ENCODE measurements around the gene PDZRN3. TPM values are rescaled to one million over a fixed set of nuclear protein-coding genes. Genes with fewer than 3 reads are reported as not detected.

PDZRN3 gene
- total RNA-seq, 1 experiment from 2014 or later = 0.17 TPM

DNA sequence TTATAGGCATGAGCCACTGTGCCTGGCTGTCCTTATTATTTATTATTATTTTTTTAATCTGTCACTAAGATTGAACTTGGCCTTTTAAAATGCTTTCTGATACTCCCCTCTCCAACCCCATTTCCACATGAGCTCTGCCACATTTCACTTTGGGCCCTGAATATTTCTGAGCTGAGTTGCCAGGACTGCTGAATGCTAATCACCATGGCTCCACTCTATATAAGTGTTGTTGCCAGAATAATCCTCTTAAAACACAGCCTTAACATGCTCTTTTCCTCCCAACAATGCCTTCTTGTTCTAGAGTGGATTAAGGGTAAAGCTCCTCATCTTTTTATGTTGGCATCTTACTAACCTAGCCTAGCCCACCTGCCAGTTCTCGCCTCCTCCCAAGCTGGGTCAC is 124.4 kb downstream of the PDZRN3 start:
- Histone ChIP-seq H3K9ac (ENCODE audit: low read length) (no peak overlapping the region), H3K79me2 (ENCODE audit: insufficient read depth, low read length) (no peaks in the 10 kb centered on the region), H3K27me3 (ENCODE audit: insufficient read depth, low read length) (peaks cover 8% of the 10 kb centered on the region; the same call in 1 of the 2 replicates), H3K9me2 (ENCODE audit: insufficient read depth) (no peaks in the 10 kb centered on the region), H3K4me2 (ENCODE audit: low read length) (no peak overlapping the region), H3K36me3 (ENCODE audit: control insufficient read depth in 1 of 2, insufficient read depth in 2 of 2, low read length in 2 of 2) (no peaks in the 10 kb centered on the region), H4K20me1 (ENCODE audit: insufficient read depth) (no peaks in the 10 kb centered on the region; the same call in 1 of the 2 replicates), H2AFZ (ENCODE audit: low read depth, low read length, poor library complexity, severe bottlenecking) (no peak overlapping the region), H3K4me3 (replicated peaks in 1 of 2; ENCODE audit: low read depth in 1 of 2, low read length in 2 of 2) (no peak overlapping the region), H3K27ac (ENCODE audit: low read depth, low read length) (no peak overlapping the region), H3K4me1 (ENCODE audit: control insufficient read depth in 1 of 2, insufficient read depth in 2 of 2, low read length in 2 of 2) (no peaks in the 10 kb centered on the region), H3K9me3 (ENCODE audit: control insufficient read depth in 1 of 2, insufficient read depth in 1 of 2, low read depth in 1 of 2, low read length in 2 of 2) (no peaks in the 10 kb centered on the region)
- CTCF ChIA-PET = interaction anchor here (1.3 kb wide), 1 partner anchor 8 kb away, joined by 3 read pairs; no protein-coding TSS in a partner anchor
- POLR2A ChIA-PET = no interaction called here
- ATAC-seq = no peak
- intact Hi-C loops (cut with micrococcal nuclease) = loop anchor here (5.0 kb wide), 1 partner anchor 648 kb away; no protein-coding TSS in a partner anchor
- RAD21 ChIA-PET (ENCODE audit: low non-redundant PET in 1 of 2, low total read pairs in 2 of 2, uncharacterized antibody in 2 of 2, unreplicated experiment in 2 of 2) = no interaction called here
- no peak for DNase-seq (ENCODE audit: low read depth, low spot score)
- TF ChIP-seq FOSL1 (IDR thresholded peaks at IDR 0.05; ENCODE audit: low read depth) (no peak), ZNF274 (IDR thresholded peaks at IDR 0.05; ENCODE audit: low read depth, low read length) (no peak), ELF1 (IDR thresholded peaks at IDR 0.05; ENCODE audit: borderline replicate concordance, low read depth) (no peak), EZH2phosphoT487 (IDR thresholded peaks at IDR 0.05; ENCODE audit: borderline replicate concordance) (no peak), SP1 (IDR thresholded peaks at IDR 0.05; ENCODE audit: low read depth) (no peak), SIN3A (IDR thresholded peaks at IDR 0.05; ENCODE audit: low read depth) (no peak), TCF7L2 (IDR thresholded peaks at IDR 0.05; ENCODE audit: borderline replicate concordance, extremely low read depth, insufficient read depth, insufficient read length) (no peak), EGR1 (IDR thresholded peaks at IDR 0.05; ENCODE audit: low read depth) (no peak), YY1 (IDR thresholded peaks at IDR 0.05; ENCODE audit: extremely low read depth, insufficient replicate concordance, low read depth, low read length) (no peak)
- TF ChIP-seq, protein P1, sequence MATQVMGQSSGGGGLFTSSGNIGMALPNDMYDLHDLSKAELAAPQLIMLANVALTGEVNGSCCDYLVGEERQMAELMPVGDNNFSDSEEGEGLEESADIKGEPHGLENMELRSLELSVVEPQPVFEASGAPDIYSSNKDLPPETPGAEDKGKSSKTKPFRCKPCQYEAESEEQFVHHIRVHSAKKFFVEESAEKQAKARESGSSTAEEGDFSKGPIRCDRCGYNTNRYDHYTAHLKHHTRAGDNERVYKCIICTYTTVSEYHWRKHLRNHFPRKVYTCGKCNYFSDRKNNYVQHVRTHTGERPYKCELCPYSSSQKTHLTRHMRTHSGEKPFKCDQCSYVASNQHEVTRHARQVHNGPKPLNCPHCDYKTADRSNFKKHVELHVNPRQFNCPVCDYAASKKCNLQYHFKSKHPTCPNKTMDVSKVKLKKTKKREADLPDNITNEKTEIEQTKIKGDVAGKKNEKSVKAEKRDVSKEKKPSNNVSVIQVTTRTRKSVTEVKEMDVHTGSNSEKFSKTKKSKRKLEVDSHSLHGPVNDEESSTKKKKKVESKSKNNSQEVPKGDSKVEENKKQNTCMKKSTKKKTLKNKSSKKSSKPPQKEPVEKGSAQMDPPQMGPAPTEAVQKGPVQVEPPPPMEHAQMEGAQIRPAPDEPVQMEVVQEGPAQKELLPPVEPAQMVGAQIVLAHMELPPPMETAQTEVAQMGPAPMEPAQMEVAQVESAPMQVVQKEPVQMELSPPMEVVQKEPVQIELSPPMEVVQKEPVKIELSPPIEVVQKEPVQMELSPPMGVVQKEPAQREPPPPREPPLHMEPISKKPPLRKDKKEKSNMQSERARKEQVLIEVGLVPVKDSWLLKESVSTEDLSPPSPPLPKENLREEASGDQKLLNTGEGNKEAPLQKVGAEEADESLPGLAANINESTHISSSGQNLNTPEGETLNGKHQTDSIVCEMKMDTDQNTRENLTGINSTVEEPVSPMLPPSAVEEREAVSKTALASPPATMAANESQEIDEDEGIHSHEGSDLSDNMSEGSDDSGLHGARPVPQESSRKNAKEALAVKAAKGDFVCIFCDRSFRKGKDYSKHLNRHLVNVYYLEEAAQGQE (IDR thresholded peaks at IDR 0.05; ENCODE audit: low read depth) = no peak
- TF ChIP-seq, protein P2, sequence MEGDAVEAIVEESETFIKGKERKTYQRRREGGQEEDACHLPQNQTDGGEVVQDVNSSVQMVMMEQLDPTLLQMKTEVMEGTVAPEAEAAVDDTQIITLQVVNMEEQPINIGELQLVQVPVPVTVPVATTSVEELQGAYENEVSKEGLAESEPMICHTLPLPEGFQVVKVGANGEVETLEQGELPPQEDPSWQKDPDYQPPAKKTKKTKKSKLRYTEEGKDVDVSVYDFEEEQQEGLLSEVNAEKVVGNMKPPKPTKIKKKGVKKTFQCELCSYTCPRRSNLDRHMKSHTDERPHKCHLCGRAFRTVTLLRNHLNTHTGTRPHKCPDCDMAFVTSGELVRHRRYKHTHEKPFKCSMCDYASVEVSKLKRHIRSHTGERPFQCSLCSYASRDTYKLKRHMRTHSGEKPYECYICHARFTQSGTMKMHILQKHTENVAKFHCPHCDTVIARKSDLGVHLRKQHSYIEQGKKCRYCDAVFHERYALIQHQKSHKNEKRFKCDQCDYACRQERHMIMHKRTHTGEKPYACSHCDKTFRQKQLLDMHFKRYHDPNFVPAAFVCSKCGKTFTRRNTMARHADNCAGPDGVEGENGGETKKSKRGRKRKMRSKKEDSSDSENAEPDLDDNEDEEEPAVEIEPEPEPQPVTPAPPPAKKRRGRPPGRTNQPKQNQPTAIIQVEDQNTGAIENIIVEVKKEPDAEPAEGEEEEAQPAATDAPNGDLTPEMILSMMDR (IDR thresholded peaks at IDR 0.05 in 2 of 3, conservative IDR thresholded peaks at IDR 0.05 in 1 of 3; ENCODE audit: borderline replicate concordance in 1 of 3, insufficient read depth in 1 of 3, low read depth in 2 of 3, low read length in 2 of 3) = no peak
- TF ChIP-seq, protein P3, sequence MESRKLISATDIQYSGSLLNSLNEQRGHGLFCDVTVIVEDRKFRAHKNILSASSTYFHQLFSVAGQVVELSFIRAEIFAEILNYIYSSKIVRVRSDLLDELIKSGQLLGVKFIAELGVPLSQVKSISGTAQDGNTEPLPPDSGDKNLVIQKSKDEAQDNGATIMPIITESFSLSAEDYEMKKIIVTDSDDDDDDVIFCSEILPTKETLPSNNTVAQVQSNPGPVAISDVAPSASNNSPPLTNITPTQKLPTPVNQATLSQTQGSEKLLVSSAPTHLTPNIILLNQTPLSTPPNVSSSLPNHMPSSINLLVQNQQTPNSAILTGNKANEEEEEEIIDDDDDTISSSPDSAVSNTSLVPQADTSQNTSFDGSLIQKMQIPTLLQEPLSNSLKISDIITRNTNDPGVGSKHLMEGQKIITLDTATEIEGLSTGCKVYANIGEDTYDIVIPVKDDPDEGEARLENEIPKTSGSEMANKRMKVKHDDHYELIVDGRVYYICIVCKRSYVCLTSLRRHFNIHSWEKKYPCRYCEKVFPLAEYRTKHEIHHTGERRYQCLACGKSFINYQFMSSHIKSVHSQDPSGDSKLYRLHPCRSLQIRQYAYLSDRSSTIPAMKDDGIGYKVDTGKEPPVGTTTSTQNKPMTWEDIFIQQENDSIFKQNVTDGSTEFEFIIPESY (IDR thresholded peaks at IDR 0.05; ENCODE audit: extremely low read depth, insufficient replicate concordance, low read length) = no peak
- BruUV-seq (replicated peaks) = no TSS peak

Data from HCT116 (cell line).